DOHH2 (cell line): ENCODE results near the gene BHLHE23.

ENCODE experiments used
- CTCF ChIP-seq: fragments of 200-600 bp; sonication (generic); IDR thresholded peaks from one replicate; pipeline ENCODE4 v1.5.1; 2014; ENCODE audit warnings: antibody characterized with exemption, mild to moderate bottlenecking, low read depth, low read length; ENCODE audit not compliant: poor library complexity, severe bottlenecking
- EZH2phosphoT487 ChIP-seq: fragments of 200-600 bp; sonication (generic); IDR thresholded peaks from 2 replicates; pipeline ENCODE4 v1.6.1; 2017; ENCODE audit warnings: borderline replicate concordance, mild to moderate bottlenecking, antibody characterized with exemption, low read length, moderate library complexity, mixed read lengths

GRCh38 chr20:63011798-63012197 is 5.0 kb upstream of the BHLHE23 start:
- TF ChIP-seq CTCF: no peak
- TF ChIP-seq EZH2phosphoT487: no peak
